ENCODE data around the gene SH3PXD2A.
A peak's percentile ranks its signal among the peaks of the same experiment; 100 is the strongest.

- TF ChIP-seq CTCF (IDR thresholded peaks at IDR 0.05) = peak; percentile 80 to 97 (median 85)
- TF ChIP-seq POLR2A (IDR thresholded peaks at IDR 0.05) = no peak
These were observed 32.9 kb upstream of the SH3PXD2A start for GRCh38 chr10:103888113-103888841.
